Stimulated activated CD4-positive, alpha-beta T cell treated with anti-CD3 and anti-CD28 coated beads, Interleukin-4, amount 100 ng/mL, for 48 hours (primary cell): ENCODE results near the gene GATAD1.
"Not testable (repeated sequence)": the region's sequence is repeated elsewhere in the genome, so short reads cannot be mapped to it uniquely, and the experiment has no call there.

Experiments used
- DNase-seq, 2 donors: peaks; one replicate each; pipeline ENCODE4 v3.0.0-alpha.2; 2020; ENCODE audit warnings: low read depth in 2 of 2

Gene GATAD1, protein sequence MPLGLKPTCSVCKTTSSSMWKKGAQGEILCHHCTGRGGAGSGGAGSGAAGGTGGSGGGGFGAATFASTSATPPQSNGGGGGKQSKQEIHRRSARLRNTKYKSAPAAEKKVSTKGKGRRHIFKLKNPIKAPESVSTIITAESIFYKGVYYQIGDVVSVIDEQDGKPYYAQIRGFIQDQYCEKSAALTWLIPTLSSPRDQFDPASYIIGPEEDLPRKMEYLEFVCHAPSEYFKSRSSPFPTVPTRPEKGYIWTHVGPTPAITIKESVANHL

GRCh38 chr7:92447345-92448204 lies at the start of gene GATAD1:
GATAD1 (plus strand) TSS chr7:92447482; CDS start chr7:92447730, 248 bp downstream.
- peak; percentile 69 to 76 for DNase-seq

DNA sequence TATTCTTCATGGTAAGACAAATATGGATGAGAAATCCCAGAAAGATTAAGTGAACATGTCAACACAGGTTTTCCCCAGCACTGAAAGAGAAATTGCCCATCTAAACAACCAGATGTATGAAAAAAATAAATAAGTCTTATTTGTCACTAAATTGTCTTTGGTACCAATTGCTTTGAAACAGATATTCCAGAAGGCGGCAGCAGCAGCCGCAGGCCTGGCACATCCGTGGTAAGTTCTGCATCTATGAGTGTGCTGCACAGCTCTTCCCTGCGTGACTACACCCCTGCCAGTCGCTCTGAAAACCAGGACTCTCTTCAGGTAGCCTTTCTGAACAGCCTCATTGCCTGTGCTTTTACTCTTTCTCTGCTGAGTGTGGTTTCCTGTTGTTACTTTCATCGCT lies 49.7 kb upstream of the GATAD1 start:
- no peak for DNase-seq

- no peak for DNase-seq
Observed at GRCh38 chr7:92400013-92400412, 47.3 kb upstream of the GATAD1 start.

DNA sequence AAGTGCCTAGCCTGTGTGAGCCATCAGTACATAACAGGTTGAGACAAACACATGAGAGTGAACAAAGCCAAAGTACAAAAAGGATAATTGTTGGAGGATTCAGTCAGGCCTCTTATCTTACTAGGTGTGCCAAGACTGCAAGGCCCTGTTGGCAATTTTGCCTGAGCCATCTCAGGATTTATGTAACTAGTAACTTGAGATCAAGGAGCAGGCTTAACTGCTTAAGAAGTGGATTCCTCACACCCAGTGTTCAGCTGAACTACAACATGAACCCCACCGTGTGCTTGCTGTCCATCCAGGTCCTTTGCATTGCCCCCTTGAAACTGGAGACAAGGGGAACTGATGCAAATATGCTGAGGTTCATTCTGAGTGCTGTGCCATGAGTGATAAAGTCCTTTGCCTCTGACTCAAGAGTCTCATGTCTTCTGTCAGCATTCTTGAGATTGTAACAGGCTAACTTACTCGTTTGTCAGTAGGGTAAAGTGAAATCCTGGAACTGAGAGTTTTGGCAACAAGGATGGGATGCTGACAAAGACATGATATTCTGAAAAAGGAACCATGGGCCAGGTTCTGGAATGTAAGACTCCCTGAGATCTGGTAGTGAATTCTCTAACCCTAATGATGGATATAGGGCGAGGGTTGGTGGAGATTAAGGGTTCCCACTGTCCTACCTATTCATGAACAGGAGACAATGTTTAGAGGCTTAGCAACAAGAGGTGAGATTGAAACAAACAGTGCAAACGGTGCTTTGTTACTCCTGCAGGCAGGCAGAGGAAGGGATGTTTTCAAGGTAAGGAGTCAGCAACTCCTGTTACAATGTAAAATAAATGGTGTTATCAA lies 44.1 kb upstream of the GATAD1 start:
- no peak for DNase-seq

GRCh38 chr7:92403760-92404074 lies 43.6 kb upstream of the GATAD1 start:
- DNase-seq = no peak

DNA sequence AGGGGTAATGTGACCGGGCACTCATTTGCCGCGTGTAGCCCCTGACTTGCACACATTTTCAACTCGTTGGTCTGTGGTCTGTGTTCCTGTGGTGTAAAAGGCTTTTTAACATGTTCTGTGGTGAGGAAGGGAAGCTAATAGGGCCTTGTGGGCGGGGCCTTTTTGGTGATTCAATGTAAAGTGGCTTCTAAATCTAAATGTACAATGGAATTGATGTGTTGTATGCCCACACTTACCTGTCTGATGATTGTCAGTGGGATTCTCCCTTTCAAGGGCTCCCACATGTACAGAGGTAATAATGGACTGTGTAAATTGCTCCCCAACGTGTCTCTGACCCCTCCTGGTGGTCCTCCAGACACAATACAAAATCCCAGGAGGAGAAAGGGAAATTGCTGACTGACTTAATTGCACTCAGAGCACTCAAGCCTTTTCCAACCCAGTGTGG lies 43.1 kb upstream of the GATAD1 start:
- peak; percentile 15 to 22 for DNase-seq

- no peak for DNase-seq
Observed at GRCh38 chr7:92409357-92409756, 37.9 kb upstream of the GATAD1 start.

GRCh38 chr7:92410162-92410561 lies 37.1 kb upstream of the GATAD1 start:
- not testable (repeated sequence) for DNase-seq

DNA sequence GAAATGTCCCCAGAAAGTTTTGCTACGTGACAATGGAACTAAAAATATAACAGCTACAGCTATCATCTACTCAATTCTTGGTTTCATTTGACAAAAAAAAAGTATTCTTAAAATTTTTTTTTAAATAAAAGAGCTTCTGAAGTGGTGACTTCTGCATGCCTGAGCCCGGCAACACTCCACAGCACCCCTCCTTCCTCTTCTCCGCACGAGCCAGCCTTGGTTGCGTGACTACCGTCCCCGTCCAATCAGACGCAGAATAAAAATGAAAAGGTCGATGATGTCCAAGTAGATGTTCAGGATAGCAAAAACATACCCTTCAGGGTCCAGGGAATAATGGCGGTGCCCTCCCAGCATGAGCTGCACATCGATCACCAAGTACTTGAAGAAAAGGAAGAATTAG lies 34.5 kb upstream of the GATAD1 start:
- DNase-seq = no peak

DNA sequence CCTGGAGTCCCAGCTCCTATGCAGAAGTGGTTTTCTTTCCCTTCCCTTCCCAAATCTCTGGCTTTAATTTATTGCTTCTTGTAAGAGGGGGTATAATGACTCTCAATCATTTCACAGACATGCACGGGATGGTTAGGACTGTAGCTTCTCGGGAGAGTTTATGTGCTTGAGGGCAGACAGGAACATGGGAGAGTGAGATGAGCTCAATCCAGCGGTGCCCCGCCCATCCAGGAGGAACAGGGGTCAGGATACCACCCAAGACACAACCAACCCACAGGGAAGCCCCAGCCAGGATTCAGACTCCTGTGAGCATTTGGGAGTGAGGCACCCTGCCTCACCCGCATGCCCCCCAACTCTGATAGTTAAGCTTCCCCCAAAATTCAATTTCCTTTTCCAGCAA lies 33.7 kb upstream of the GATAD1 start:
- DNase-seq = no peak

- no peak for DNase-seq
Observed at GRCh38 chr7:92415225-92415624, 32.1 kb upstream of the GATAD1 start.

- no peak for DNase-seq
Observed at GRCh38 chr7:92417913-92418312, 29.4 kb upstream of the GATAD1 start.

- DNase-seq = no peak
Observed at GRCh38 chr7:92421676-92422435, 25.4 kb upstream of the GATAD1 start.

DNA sequence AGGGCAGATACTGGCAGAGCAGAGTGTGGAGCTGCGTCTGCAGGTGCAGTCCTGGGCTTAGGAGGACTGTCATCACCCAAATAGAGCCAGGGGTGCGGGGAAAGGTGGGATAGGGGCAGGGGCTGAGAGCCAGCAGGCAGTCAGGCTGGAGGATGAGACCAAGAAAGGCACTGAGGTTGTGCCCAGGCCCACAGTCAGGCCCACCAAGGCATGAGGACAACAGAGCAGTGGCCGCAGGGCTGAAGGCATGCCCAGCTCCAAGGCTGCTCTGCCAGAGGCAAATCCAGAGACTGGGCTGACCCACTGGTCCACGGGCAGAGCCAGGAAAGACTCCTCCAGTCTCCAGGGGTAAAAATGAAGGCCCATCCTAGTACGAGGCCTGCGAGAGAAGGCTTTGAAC lies 24.4 kb upstream of the GATAD1 start:
- DNase-seq = no peak

DNA sequence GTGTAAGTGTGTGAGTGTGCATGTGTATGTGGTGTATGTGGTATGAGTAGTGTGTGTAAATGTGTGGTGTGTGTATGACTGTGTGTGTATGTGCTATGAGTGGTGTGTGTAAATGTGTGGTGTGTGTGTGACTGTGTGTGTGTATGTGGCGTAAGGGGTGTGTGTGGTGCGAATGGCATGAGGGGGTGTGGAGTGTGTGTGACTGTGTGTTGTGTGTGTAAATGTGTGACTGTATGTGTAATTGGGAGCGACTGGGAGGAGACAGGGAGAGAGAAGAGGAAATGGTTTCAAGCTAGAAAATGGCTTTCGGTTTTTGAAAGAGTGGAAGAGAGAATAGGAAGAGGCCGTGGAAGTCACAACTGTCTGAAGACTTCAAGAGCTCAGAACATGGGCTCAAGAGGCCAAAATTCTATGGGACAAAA lies 23.6 kb upstream of the GATAD1 start:
- DNase-seq = no peak

DNA sequence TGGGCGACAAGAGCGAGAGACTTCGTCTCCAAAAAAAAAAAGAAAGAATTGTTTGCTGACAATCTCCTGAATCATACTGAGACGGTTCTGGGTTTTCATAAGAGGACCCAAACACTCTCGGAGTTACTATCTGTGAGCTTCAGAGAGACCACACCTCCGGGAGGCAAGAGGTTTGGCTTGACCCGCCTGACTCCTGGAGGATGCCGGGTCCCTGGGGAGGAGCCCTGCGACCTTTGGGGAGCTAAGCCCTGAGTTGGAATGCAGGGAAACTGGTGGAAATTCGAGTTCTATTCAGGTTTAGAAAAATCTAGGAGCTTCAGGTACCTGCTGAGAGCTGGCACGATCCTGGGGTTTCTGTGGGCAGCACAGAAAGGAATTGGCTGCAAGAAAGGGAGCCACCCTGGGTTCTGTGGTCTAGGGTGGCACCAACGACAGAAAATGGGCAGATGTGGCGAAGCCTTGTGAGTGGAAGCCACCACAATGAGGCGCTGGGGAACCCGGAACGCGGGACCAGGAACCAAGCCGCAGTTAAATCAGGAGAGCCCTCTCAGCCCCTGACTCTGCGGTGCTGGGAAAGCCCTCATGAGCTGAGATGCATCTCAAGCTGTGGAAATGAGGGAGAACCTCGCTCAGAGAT lies 21.9 kb upstream of the GATAD1 start:
- no peak for DNase-seq

DNA sequence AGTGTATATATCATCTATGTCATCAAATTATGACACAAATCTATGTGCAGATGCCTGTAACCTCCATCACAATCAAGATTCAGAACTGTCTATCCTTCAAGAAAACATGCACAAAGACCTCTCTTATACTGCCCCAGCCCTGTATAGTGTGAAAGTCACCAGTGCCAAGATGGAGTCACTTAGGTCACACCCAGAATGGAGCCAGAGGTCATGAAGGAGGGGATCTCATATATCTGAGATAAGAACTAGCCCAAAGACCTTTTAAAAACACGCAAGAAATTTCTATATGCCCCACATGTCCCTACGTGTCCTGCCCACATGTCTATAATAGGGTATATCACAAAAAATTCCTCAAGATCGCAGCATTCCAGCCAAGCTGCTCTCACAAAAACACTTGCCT lies 20.1 kb upstream of the GATAD1 start:
- no peak for DNase-seq

GRCh38 chr7:92432299-92432946 lies 14.9 kb upstream of the GATAD1 start:
- DNase-seq = no peak

DNA sequence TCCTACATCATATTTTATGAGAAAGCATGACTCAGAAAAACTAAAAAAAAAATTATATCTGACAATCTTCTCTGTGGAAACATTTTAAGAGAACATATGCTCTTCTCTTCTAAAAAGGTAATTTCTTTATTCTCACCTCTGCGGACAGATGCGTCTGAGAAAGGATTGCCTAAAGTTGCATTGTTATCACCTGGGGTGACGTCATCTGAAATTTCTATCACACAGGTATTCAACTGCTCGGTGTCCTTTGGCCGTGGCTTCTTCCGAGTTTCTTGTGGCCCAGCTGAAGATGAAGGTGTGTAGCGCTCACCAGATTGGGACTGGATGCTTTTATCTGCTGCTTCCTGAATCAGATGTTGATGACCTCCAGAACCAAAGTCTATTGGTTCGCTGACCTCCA lies 14.3 kb upstream of the GATAD1 start:
- no peak for DNase-seq

- DNase-seq = no peak
Observed at GRCh38 chr7:92435542-92435941, 11.7 kb upstream of the GATAD1 start.
